Right atrium auricular region (tissue), 2 donors: ENCODE results near the gene SCFD2. TPM values are rescaled to one million over a fixed set of nuclear protein-coding genes. Genes with fewer than 3 reads are reported as not detected.
A peak's percentile ranks its signal among the peaks of the same experiment; 100 is the strongest.

ENCODE experiments used
- DNase-seq: peaks from one replicate; pipeline ENCODE4 v3.0.0-alpha.2; 2019; ENCODE audit warnings: low spot score
- H3K27ac ChIP-seq, 2 donors: fragments of 200-600 bp; sonication (generic); 1 replicate in 1 of 2; 2 replicates in 1 of 2; pipeline ENCODE4 v1.5.1; 2016 to 2019
- H3K27me3 ChIP-seq, 2 donors: fragments of 200-600 bp; sonication (generic); one replicate each; pipeline versions ENCODE4 v1.5.1 to v1.6.0; 2017 to 2019
- H3K36me3 ChIP-seq: fragments of 200-600 bp; sonication (generic); one replicate; pipeline ENCODE4 v1.5.1; 2016
- H3K4me1 ChIP-seq, 2 donors: fragments of 200-600 bp; sonication (generic); one replicate each; pipeline versions ENCODE4 v1.5.1 to v1.6.0; 2017 to 2019
- H3K4me3 ChIP-seq, 2 donors: fragments of 200-600 bp; sonication (generic); 1 replicate in 1 of 2; 2 replicates in 1 of 2; pipeline ENCODE4 v1.5.1; 2017 to 2019; ENCODE audit warnings: mild to moderate bottlenecking in 1 of 2, moderate library complexity in 1 of 2
- H3K9me3 ChIP-seq, 2 donors: fragments of 200-600 bp; sonication (generic); one replicate each; pipeline ENCODE4 v1.5.1; 2019
- CTCF ChIP-seq, 2 donors: fragments of 200-600 bp; sonication (generic); IDR thresholded peaks; one replicate each; pipeline ENCODE4 v1.5.1; 2019; ENCODE audit warnings: antibody characterized with exemption in 2 of 2
- total RNA-seq, 2 donors: library from RNA; depleted of rRNA; stranded (reverse); fragments of >200 nt; gene quantifications; one replicate each; pipeline ENCODE4 v1.1.0, GENCODE V29; 2016

Gene SCFD2
- total RNA-seq, 2 donors from 2014 or later = 8.1 to 9.4 TPM

GRCh38 chr4:52962721-52963120, 403.1 kb downstream of the SCFD2 start:
- Histone ChIP-seq H3K4me1 (peaks cover 0 to 10% of the 10 kb centered on the region in 2 donors), H3K9me3 (no peaks in the 10 kb centered on the region), H3K27me3 (no peaks in the 10 kb centered on the region), H3K27ac (no peak overlapping the region), H3K4me3 (no peak overlapping the region), H3K36me3 (no peaks in the 10 kb centered on the region)
- TF ChIP-seq CTCF (IDR thresholded peaks at IDR 0.05) = no peak
- DNase-seq = no peak

- no peaks in the 10 kb centered on the region for H3K36me3 ChIP-seq
- H3K4me1 ChIP-seq = peaks cover 0 to 18% of the 10 kb centered on the region in 2 donors
- H3K9me3 ChIP-seq = no peaks in the 10 kb centered on the region
- no peak for TF ChIP-seq CTCF (IDR thresholded peaks at IDR 0.05)
- no peaks in the 10 kb centered on the region for H3K27me3 ChIP-seq
- no peak overlapping the region for H3K27ac ChIP-seq
- no peak overlapping the region for H3K4me3 ChIP-seq
- DNase-seq = no peak
Observed at GRCh38 chr4:52961666-52962412, 404.0 kb downstream of the SCFD2 start.

DNA sequence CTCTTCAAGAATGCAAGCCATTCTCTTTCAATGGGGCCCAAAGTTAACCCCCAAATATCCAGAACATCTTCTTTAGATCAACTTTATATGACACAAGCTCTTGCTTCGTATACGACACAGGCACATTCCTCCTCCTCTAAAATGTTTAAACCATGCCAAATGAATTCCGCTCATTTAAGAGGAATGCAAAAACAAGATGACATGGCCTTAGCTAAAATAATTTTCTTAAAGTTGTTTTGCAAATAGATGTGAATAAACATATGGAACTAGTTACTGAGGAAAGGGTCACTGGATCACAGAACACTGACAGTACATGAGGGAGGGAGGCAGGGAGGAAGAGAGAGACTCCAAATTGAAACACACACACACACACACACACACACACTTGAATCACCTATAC, 406.3 kb downstream of the SCFD2 start:
- Histone ChIP-seq H3K9me3 (no peaks in the 10 kb centered on the region), H3K36me3 (no peaks in the 10 kb centered on the region), H3K4me3 (no peak overlapping the region), H3K27ac (no peak overlapping the region), H3K27me3 (no peaks in the 10 kb centered on the region), H3K4me1 (peaks cover 0 to 24% of the 10 kb centered on the region in 2 donors)
- no peak for TF ChIP-seq CTCF (IDR thresholded peaks at IDR 0.05)
- no peak for DNase-seq

DNA sequence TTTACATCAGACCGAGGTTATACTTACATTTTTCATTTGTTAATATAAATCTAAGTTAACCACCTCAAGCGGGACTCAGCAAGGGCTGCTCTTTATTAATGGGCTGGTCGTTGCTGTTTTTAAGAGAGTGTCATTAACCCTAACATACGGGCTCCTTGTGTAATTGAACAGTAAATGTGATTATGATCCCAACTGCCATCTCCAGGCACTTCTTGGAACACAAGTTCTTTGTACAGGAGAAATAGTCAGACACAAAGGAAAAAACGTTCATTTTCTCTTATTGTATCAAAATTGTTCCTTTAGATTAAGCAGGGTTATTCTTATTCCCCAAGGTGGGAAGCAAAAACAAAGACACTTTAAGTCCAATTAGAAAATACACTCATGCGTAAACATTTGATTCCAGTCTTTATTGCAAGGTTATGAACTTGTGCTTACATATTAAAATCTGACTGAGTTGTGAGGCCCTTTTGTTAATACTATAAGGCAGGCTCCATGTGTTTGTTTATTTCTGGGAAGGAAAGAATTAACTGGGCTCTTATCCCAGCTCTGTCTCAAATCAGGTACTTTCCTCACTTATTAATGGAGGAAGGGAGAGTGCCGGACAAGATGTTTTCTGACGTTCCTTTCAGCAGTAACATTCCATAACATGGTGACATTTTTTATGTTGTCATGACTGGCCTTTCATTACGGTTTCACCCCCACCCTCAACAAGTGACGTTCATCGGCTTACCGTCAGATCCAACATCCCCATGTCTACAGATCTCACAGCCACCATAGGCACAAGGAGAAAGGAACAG, 407.8 kb downstream of the SCFD2 start:
- no peak for DNase-seq
- no peak for TF ChIP-seq CTCF (IDR thresholded peaks at IDR 0.05)
- Histone ChIP-seq H3K4me1 (peaks cover 0 to 15% of the 10 kb centered on the region in 2 donors), H3K36me3 (no peaks in the 10 kb centered on the region), H3K27ac (peak overlapping the region in 1 of 2 donors; percentile 65), H3K4me3 (no peak overlapping the region), H3K27me3 (no peaks in the 10 kb centered on the region), H3K9me3 (no peaks in the 10 kb centered on the region)

DNA sequence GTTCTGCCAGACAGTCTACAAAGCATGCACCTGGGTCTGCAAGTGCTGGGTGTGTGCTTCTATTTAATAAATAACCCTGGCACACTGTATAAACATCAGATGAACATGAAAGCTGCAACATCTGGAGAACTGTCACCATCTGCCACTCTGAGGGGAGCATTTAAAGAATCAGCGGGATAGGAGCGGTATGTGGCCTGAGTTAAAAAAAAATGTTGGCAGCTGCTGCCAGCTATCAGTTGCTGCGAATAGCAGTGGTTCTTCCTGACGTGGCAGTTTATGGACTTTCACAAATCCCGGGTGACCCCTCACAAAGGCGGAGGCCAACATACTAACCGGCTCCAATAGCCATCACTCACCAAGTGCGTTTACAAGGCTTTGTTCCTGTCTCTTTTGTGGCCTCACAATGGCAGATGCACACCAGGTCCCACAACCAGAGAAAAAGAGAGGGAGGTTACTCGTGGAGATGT, 408.6 kb downstream of the SCFD2 start:
- no peaks in the 10 kb centered on the region for H3K36me3 ChIP-seq
- DNase-seq = no peak
- no peaks in the 10 kb centered on the region for H3K27me3 ChIP-seq
- no peaks in the 10 kb centered on the region for H3K9me3 ChIP-seq
- peak overlapping the region in 1 of 2 donors; percentile 65 for H3K27ac ChIP-seq
- H3K4me1 ChIP-seq = peaks cover 0 to 15% of the 10 kb centered on the region in 2 donors
- no peak overlapping the region for H3K4me3 ChIP-seq
- no peak for TF ChIP-seq CTCF (IDR thresholded peaks at IDR 0.05)
